Spinal cord (tissue), 10 donors: ENCODE measurements around the gene CSRP1. TPM values are rescaled to one million over a fixed set of nuclear protein-coding genes. Genes with fewer than 3 reads are reported as not detected.
A peak's percentile ranks its signal among the peaks of the same experiment; 100 is the strongest.

Experiments used
- DNase-seq, 6 donors: peaks; one replicate each; pipeline versions ENCODE4 v3.0.0 to v3.0.0-alpha.2; 2013 to 2015; ENCODE audit warnings: low spot score in 6 of 6, low read depth in 4 of 6
- H3K27ac ChIP-seq: one replicate; pipeline ENCODE4 v1.5.1; 2013; ENCODE audit warnings: low read depth, low read length, control low read depth
- H3K27me3 ChIP-seq: one replicate; pipeline ENCODE4 v1.6.1; 2013; ENCODE audit warnings: low read length; ENCODE audit not compliant: control insufficient read depth, insufficient read depth
- H3K36me3 ChIP-seq: one replicate; pipeline ENCODE4 v1.6.1; 2013; ENCODE audit warnings: low read length; ENCODE audit not compliant: control insufficient read depth, insufficient read depth
- H3K4me1 ChIP-seq: one replicate; pipeline ENCODE4 v1.6.1; 2013; ENCODE audit warnings: low read length; ENCODE audit not compliant: control insufficient read depth, insufficient read depth
- H3K4me3 ChIP-seq: one replicate; pipeline ENCODE4 v1.5.1; 2013; ENCODE audit warnings: low read depth, low read length, control low read depth
- H3K9me3 ChIP-seq: one replicate; pipeline ENCODE4 v1.6.1; 2013; ENCODE audit warnings: low read length; ENCODE audit not compliant: control insufficient read depth, insufficient read depth
- WGBS: methylation state at CpG from one replicate; pipeline ENCODE4 v1.1.5; 2013; ENCODE audit warnings: missing lambda C conversion rate; ENCODE audit not compliant: insufficient coverage; 5-methylcytosine and 5-hydroxymethylcytosine counted together
- polyA plus RNA-seq, 2 donors: library from polyadenylated mRNA; unstranded; fragments of 120-200 nt; gene quantifications; one replicate each; pipeline ENCODE4 v1.2.1, GENCODE V29; 2013; ENCODE audit not compliant: insufficient read length in 2 of 2
- total RNA-seq, 2 donors: library from RNA; depleted of rRNA in 1 of 2; stranded (reverse); fragments of 120-200 nt in 1 of 2; fragments of >200 nt in 1 of 2; gene quantifications; one replicate each; pipeline versions ENCODE4 v1.2.3 to v1.2.4, GENCODE V29; 2013 to 2014
- donor health status: healthy.

Gene CSRP1
- total and polyA plus RNA-seq, 4 donors = 113 to 168 (median 144) TPM

GRCh38 chr1:201489643-201490261 lies 17.2 kb downstream of the CSRP1 start:
- no peaks in the 10 kb centered on the region for H3K9me3 ChIP-seq
- H3K27ac ChIP-seq = peak overlapping the region; percentile 7
- WGBS = 93% methylated on average over 5 of the region's 6 CpGs
- H3K4me3 ChIP-seq = no peak overlapping the region
- no peak for DNase-seq
- H3K36me3 ChIP-seq = peaks cover 43% of the 10 kb centered on the region
- no peaks in the 10 kb centered on the region for H3K27me3 ChIP-seq
- H3K4me1 ChIP-seq = peaks cover 37% of the 10 kb centered on the region

DNA sequence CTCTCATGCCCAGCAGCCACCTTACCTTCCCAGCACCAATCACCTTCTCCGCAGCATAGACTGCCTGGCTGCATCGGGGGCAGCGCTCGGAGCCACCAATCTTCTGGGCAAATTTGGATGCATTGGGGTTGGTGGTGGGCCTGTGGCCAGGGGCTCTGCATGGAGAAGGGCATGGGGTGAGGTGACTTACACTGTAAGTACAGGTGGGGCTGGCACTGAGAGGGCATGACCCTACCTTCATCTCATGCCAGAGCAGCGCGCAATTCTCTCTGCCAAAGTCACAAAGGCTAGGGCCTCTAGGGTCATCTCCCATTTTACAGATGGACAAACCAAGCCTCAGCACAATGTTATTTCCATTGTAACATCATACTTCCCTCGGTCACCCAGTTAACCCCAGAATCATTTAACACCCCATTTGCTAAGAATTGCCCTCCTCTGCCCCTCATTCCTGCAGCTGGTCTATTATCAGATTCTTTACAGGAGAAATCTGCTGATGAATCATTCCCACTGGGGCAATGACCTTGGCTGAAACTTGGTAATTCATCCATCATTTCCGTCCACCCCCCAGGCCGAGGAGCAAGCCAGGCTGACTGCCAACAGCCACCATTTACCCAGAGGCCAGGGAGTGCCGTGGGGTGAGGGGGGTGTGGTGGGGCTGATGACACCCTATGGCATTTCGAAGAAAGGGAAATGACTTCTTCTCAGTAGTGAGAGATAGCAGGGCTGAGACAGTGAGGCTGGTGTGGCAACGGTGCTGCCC lies 17.9 kb downstream of the CSRP1 start:
- Histone ChIP-seq H3K4me3 (no peak overlapping the region), H3K27ac (peak overlapping the region; percentile 7), H3K27me3 (no peaks in the 10 kb centered on the region), H3K9me3 (no peaks in the 10 kb centered on the region), H3K36me3 (peaks cover 45% of the 10 kb centered on the region), H3K4me1 (peaks cover 30% of the 10 kb centered on the region)
- no peak for DNase-seq
- 73% methylated on average over 7 of the region's 12 CpGs for WGBS

- Histone ChIP-seq H3K4me3 (no peak overlapping the region), H3K36me3 (peaks cover 49% of the 10 kb centered on the region), H3K27me3 (no peaks in the 10 kb centered on the region), H3K9me3 (no peaks in the 10 kb centered on the region), H3K27ac (no peak overlapping the region), H3K4me1 (peaks cover 23% of the 10 kb centered on the region)
- WGBS = 100% methylated on average over 2 of the region's 2 CpGs
- no peak for DNase-seq
These were observed 19.2 kb downstream of the CSRP1 start for GRCh38 chr1:201487742-201488141.

- DNase-seq = no peak
- WGBS = 97% methylated on average over 3 of the region's 3 CpGs
- H3K27me3 ChIP-seq = peaks cover 10% of the 10 kb centered on the region
- H3K36me3 ChIP-seq = peaks cover 44% of the 10 kb centered on the region
- H3K27ac ChIP-seq = no peak overlapping the region
- no peak overlapping the region for H3K4me3 ChIP-seq
- H3K4me1 ChIP-seq = peaks cover 32% of the 10 kb centered on the region
- H3K9me3 ChIP-seq = no peaks in the 10 kb centered on the region
These were observed 20.7 kb downstream of the CSRP1 start for GRCh38 chr1:201486187-201486586.

GRCh38 chr1:201485184-201485774 lies 21.6 kb downstream of the CSRP1 start:
- H3K4me1 ChIP-seq = peaks cover 41% of the 10 kb centered on the region
- no peak overlapping the region for H3K27ac ChIP-seq
- DNase-seq = no peak
- peaks cover 41% of the 10 kb centered on the region for H3K36me3 ChIP-seq
- H3K4me3 ChIP-seq = no peak overlapping the region
- H3K27me3 ChIP-seq = peaks cover 18% of the 10 kb centered on the region
- no peaks in the 10 kb centered on the region for H3K9me3 ChIP-seq
- WGBS = 80% methylated on average over 1 of the region's 4 CpGs

- DNase-seq = no peak
- no peak overlapping the region for H3K27ac ChIP-seq
- WGBS = 92% methylated on average over 2 of the region's 4 CpGs
- H3K9me3 ChIP-seq = no peaks in the 10 kb centered on the region
- H3K4me1 ChIP-seq = peaks cover 30% of the 10 kb centered on the region
- H3K36me3 ChIP-seq = peaks cover 29% of the 10 kb centered on the region
- peaks cover 26% of the 10 kb centered on the region for H3K27me3 ChIP-seq
- no peak overlapping the region for H3K4me3 ChIP-seq
These were observed 23.5 kb downstream of the CSRP1 start for GRCh38 chr1:201483373-201483949.

DNA sequence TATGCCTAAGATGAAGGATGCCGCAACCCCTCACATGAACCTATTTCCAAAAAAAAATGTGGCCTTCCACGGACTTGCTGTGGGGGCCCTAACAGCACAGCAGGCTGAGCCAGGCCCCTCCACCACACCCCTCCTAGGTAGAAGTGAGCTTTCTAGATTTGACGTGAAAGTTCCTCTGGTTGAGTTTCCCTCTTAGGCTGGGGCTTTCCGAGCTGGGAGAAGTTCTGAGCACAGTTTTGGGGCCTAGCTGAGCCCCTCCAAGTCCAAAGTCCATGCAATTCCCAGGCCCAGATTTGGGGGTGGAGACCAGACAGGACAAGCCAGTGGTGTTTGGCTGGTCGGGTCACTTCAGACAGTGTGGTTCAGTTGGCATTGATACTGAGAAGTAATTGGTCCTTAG lies 24.2 kb downstream of the CSRP1 start:
- Histone ChIP-seq H3K36me3 (peaks cover 29% of the 10 kb centered on the region), H3K4me3 (no peak overlapping the region), H3K27me3 (peaks cover 26% of the 10 kb centered on the region), H3K9me3 (no peaks in the 10 kb centered on the region), H3K4me1 (peaks cover 30% of the 10 kb centered on the region), H3K27ac (peak overlapping the region; percentile 0)
- WGBS = 92% methylated on average over 4 of the region's 5 CpGs
- DNase-seq = no peak

- H3K27me3 ChIP-seq = peaks cover 28% of the 10 kb centered on the region
- peaks cover 30% of the 10 kb centered on the region for H3K4me1 ChIP-seq
- peaks cover 29% of the 10 kb centered on the region for H3K36me3 ChIP-seq
- H3K4me3 ChIP-seq = peak overlapping the region; percentile 19
- WGBS = 6% methylated on average over 35 of the region's 35 CpGs
- DNase-seq = peak in 3 of 6 donors; percentile 43 to 86 (median 76)
- peak overlapping the region; percentile 0 for H3K27ac ChIP-seq
- H3K9me3 ChIP-seq = no peaks in the 10 kb centered on the region
These were observed 25.0 kb downstream of the CSRP1 start for GRCh38 chr1:201481761-201482493.

DNA sequence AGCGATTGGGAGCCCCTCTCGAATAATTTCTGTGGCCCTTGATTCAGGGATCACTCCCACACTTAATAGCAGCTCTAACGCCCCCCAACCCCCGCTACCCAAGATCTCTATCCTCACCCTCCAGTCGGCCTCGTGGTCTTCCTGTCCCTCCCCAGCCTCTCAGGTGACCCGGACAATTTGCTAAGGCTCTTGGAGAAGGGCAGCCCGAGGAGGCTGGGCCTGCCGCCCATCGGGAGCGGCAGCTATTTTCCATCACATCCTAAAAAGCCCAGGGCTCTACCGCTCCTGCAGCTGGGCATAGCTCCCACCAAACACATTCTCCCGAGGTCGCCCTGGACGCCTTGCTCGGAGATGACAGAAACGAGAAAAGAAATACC lies 25.9 kb downstream of the CSRP1 start:
- Histone ChIP-seq H3K4me3 (peak overlapping the region; percentile 24), H3K27ac (no peak overlapping the region)

More for the DNA sequence above, 25.9 kb downstream of the CSRP1 start:
- 11% methylated on average over 17 of the region's 17 CpGs for WGBS
- Histone ChIP-seq H3K9me3 (no peaks in the 10 kb centered on the region), H3K4me1 (peaks cover 30% of the 10 kb centered on the region), H3K36me3 (peaks cover 29% of the 10 kb centered on the region), H3K27me3 (peaks cover 28% of the 10 kb centered on the region)
- no peak for DNase-seq
